Right cardiac atrium (tissue), 5 donors: ENCODE results near the gene DCAF15. TPM values are rescaled to one million over a fixed set of nuclear protein-coding genes. Genes with fewer than 3 reads are reported as not detected.
"Not testable (repeated sequence)": the region's sequence is repeated elsewhere in the genome, so short reads cannot be mapped to it uniquely, and the experiment has no call there.

Experiments used
- ATAC-seq, 2 donors: fragments of 200-7000 bp; cut with Tn5 transposase; one replicate each; pipeline versions ENCODE4 v1.8.0 to v1.9.1; 2020; ENCODE audit warnings: moderate library complexity in 2 of 2, mild to moderate bottlenecking in 1 of 2
- DNase-seq, 3 donors: peaks; one replicate each; pipeline ENCODE4 v3.0.0-alpha.2; 2020
- H3K27ac ChIP-seq: one replicate; pipeline ENCODE4 v1.5.1; 2013; ENCODE audit warnings: mild to moderate bottlenecking, low read length, control low read depth, moderate library complexity
- H3K27me3 ChIP-seq: one replicate; pipeline ENCODE4 v1.6.1; 2013; ENCODE audit not compliant: control insufficient read depth, insufficient read depth
- H3K4me1 ChIP-seq: one replicate; pipeline ENCODE4 v1.6.1; 2013; ENCODE audit warnings: low read length; ENCODE audit not compliant: control insufficient read depth, insufficient read depth
- H3K4me3 ChIP-seq: one replicate; pipeline ENCODE4 v1.5.1; 2013; ENCODE audit warnings: low read length, control low read depth
- H3K9me3 ChIP-seq: one replicate; pipeline ENCODE4 v1.6.1; 2013; ENCODE audit warnings: low read length; ENCODE audit not compliant: control insufficient read depth
- WGBS: extraction: QIAGEN DNeasy Blood & Tissue Kit; methylation state at CpG from one replicate; pipeline ENCODE4 v1.1.7; 2013; 5-methylcytosine and 5-hydroxymethylcytosine counted together
- intact Hi-C, 4 donors: fragments of 100-400 bp; cut with DNase I; formaldehyde crosslinking; loops; one replicate each; pipeline versions ENCODE4 v1.11.0 to v1.14.0; 2022 to 2023
- polyA plus RNA-seq: library from polyadenylated mRNA; stranded (reverse); fragments of 200-250 nt; gene quantifications from one replicate; pipeline ENCODE4 v1.2.3, GENCODE V29; 2013
- total RNA-seq, 4 donors: library from RNA; stranded (reverse); fragmentation: NEBNext Ultra II Directional; extraction: Animal tissue kit (Norgen Biotek cat#: 25700); gene quantifications; one replicate each; pipeline ENCODE4 v1.2.1, GENCODE V29; 2021
- donor health status: healthy with polysubstance abuse.
- donor health status: DM: no; HTN: yes; CAD: no.
- donor health status: DM: no; HTN: no; CAD: no.
- donor health status: DM: no; HTN: yes; CAD: no; lungs with severe emphysema.
- donor health status: DM: yes; HTN: yes; CAD: no.

The DCAF15 gene
- total and polyA plus RNA-seq, 5 donors, result 20.3 to 24.1 (median 21.5) TPM

DNA sequence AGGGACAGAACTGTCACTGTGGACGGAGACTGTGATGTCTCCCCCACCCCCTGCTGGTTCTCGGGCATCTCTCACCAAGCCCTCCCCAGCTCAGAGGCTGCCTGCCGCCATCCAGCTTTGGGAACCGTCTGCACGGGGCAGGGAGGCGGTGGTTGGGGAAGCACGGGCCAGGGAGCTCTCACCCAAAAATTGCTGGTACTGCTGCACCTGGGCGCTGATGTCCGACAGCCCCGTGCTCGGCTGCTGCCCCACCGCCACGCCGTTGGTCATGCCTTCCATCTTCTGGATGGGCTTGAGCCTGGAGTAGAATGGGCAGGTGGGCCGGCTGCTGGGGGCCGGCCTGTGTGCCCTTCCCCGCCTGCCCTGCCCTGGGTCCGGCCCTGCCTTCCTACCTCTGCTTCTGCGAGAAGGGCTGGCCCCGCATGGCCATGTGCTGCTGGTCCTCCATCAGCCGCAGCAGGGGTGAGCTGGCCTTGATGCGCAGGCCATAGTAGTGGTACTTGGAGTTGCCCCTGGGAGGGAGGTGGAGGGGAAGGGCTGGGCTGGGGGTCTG lies 16.1 kb downstream of the DCAF15 start:
- no peak overlapping the region for H3K4me3 ChIP-seq
- no peak overlapping the region for H3K27ac ChIP-seq
- intact Hi-C loops, result no loop called here
- ATAC-seq (no peak), DNase-seq (peak in 1 of 3 donors; percentile 24)
- 93% methylated on average over 22 of the region's 22 CpGs for WGBS
- H3K27me3 ChIP-seq, result no peaks in the 10 kb centered on the region
- no peaks in the 10 kb centered on the region for H3K9me3 ChIP-seq
- H3K4me1 ChIP-seq, result no peaks in the 10 kb centered on the region

DNA sequence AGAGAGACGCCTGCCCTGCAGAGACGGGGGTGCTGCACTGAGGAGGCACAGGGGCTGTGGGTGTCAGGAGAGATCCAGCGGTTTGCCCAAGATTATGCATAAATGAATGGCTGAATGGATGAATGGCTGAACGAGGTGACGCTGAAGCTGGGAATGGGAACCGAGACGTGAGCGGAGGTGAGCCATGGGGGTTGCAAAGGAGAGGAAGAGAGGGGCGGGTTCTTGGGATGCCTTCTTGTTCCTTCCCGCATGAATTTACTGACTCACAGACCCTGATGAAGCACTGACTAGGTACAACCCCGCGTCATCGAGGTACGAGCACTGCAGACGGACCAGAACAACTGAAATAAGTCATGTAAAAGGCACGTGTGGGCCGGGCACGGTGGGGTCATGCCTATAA lies 16.7 kb downstream of the DCAF15 start:
- DNase-seq (peak in 1 of 3 donors; percentile 13), ATAC-seq (no peak)
- H3K27me3 ChIP-seq, result no peaks in the 10 kb centered on the region
- no peak overlapping the region for H3K4me3 ChIP-seq
- H3K9me3 ChIP-seq, result no peaks in the 10 kb centered on the region
- no peaks in the 10 kb centered on the region for H3K4me1 ChIP-seq
- no peak overlapping the region for H3K27ac ChIP-seq
- intact Hi-C loops, result no loop called here
- 94% methylated on average over 18 of the region's 18 CpGs for WGBS

DNA sequence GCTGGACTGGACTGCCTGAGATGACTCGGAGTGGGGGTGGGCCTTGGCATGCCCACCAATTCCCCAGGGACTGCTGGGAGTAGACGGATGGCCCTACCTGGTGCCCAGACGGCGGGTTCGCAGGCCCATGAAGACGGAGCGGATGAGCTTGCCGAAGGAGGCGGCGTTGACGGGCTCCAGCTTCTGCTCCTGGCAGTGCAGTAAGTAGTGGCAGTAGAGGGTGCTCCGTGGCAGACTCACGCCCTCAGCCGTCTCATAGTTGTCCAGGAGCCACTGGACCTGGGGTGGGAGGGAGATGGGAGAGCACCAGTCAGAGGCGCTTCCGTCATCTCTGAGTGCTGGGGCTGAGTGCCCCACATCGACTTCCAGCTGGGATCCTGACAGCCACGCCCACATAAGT lies 17.6 kb downstream of the DCAF15 start:
- H3K4me1 ChIP-seq, result no peaks in the 10 kb centered on the region
- 87% methylated on average over 18 of the region's 18 CpGs for WGBS
- H3K27ac ChIP-seq, result no peak overlapping the region
- no peaks in the 10 kb centered on the region for H3K27me3 ChIP-seq
- no peaks in the 10 kb centered on the region for H3K9me3 ChIP-seq
- intact Hi-C loops, result no loop called here
- no peak overlapping the region for H3K4me3 ChIP-seq
- DNase-seq, result peak in 2 of 3 donors; percentile 25 to 55
- ATAC-seq, result peak in 1 of 2 donors; percentile 13

DNA sequence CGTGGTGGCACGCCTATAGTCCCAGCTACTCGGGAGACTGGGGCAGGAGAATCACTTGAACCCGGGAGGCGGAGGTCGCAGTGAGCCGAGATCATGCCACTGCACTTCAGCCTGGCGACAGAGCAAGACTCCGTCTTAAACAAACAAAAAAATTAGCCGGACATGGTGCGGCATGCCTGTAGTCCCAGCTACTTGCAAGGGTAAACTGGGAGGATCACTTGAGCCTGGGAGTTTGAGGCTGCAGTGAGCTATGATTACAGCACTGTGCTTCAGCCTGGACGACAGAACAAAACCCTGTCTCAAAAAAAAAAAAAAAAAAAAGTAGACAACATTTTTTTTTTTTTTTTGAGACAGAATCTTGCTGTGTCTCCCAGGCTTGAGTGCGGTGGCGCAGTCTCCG lies 19.6 kb downstream of the DCAF15 start:
- ATAC-seq, H3K27me3 ChIP-seq, H3K4me3 ChIP-seq, H3K4me1 ChIP-seq, intact Hi-C loops, H3K9me3 ChIP-seq, H3K27ac ChIP-seq, DNase-seq: not testable (repeated sequence)
- WGBS, result 90% methylated on average over 15 of the region's 15 CpGs

DNA sequence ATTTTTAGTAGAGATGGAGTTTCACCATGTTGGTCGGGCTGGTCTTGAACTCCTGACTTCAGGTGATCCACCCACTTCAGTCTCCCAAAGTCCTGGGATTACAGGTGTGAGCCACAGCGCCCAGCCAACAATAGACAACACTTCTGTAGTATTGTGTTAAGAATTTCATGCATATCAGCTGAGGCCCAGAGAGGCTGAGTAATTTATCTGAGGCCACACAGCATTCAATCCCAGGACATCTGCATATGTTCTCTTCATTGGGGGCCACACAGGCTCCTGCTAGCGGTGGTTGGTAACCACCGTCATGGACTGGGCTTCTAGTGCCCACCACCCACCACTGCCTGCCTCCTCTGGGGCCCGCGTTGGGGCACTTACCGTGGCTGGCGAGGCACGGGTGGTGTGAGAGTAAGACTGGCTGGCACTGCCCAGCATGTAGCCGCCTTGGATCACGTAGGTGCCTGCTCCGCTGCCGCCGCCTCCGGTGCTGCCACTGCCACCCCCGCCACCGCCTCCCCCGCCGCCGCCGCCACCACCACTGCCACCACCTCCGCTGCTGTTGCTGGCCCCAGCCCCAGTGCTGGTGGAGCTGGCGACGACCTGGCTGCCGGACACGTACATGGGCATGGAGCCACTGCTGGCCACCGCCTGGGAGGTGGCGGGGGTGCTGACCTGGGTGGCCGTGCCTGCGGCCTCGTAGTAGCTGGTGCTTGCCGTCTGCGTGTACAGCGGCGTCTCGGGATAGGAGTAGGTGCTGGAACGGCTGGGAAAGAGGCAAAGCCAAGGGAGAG lies 20.3 kb downstream of the DCAF15 start:
- DNase-seq, result peak in 1 of 3 donors; percentile 55
- Histone ChIP-seq H3K27ac (no peak overlapping the region), H3K4me1 (peaks cover 3% of the 10 kb centered on the region), H3K27me3 (no peaks in the 10 kb centered on the region), H3K9me3 (no peaks in the 10 kb centered on the region), H3K4me3 (no peak overlapping the region)
- intact Hi-C loops, result no loop called here
- ATAC-seq, result no peak
- WGBS, result 92% methylated on average over 37 of the region's 37 CpGs

DNA sequence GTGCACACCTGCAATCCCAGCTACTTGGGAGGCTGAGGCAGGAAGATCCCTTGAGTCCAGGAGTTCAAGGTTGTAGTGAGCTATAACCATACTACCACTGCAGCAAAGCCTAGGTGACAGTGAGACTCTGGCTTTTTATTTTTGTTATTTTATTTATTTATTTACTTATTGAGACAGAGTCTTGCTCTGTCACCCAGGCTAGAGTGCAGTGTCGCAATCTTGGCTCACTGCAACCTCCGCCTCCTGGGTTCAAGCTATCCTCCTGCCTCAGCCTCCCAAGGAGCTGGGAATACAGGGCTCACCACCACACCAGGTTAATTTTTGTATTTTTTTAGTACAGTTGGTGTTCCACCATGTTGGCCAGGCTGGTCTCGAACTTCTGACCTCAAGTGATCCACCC lies 21.2 kb downstream of the DCAF15 start:
- H3K27ac ChIP-seq, ATAC-seq, H3K27me3 ChIP-seq, H3K9me3 ChIP-seq, DNase-seq, H3K4me1 ChIP-seq, intact Hi-C loops, H3K4me3 ChIP-seq: not testable (repeated sequence)
- WGBS, result 95% methylated on average over 3 of the region's 3 CpGs

DNA sequence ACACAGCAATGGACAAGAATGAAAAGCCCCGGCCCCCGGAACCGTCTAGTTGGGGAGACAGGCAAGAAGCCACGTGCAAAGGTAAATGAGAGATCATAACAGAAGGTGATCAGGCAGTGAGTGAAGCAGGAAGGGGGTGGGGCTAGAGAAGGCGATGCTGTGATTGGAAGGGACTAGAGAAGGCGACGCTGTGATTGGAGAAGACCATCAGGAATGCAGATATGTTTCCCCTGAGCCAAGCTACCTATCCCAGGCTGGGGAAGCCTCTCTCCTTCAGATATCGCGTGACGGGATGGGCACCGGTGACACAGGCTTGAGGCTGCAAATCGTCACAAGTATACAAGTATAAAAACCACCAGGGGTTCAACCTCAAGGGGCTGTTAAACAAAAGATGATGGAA lies 21.8 kb downstream of the DCAF15 start:
- Histone ChIP-seq H3K9me3 (no peaks in the 10 kb centered on the region), H3K4me1 (peaks cover 4% of the 10 kb centered on the region), H3K27me3 (no peaks in the 10 kb centered on the region), H3K4me3 (no peak overlapping the region), H3K27ac (no peak overlapping the region)
- WGBS, result 67% methylated on average over 12 of the region's 12 CpGs
- intact Hi-C loops, result no loop called here
- DNase-seq, result no peak
- no peak for ATAC-seq

DNA sequence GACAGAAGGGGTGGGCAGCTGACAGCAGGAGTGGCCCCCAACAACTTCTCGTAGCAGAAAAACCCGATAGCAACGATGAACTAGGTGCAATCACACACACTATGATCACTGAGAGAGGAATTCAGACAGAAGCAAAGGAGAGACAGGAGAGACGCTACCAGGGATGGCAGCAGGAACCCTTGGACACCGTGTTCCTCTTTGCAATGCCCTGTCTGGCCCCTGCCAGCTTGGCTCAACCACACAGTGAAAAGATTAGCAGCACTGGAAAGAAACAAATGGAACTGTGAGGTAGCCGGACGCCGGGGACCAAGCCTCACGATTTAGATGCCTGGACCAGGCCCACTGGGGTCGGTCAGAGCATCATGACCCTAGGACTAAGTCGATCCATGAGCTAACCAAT lies 23.6 kb downstream of the DCAF15 start:
- H3K27ac ChIP-seq, result peak overlapping the region; percentile 39
- peaks cover 9% of the 10 kb centered on the region for H3K4me1 ChIP-seq
- DNase-seq (peak in 1 of 3 donors; percentile 22), ATAC-seq (peak; percentile 9 to 28)
- H3K4me3 ChIP-seq, result no peak overlapping the region
- no peaks in the 10 kb centered on the region for H3K9me3 ChIP-seq
- 79% methylated on average over 11 of the region's 11 CpGs for WGBS
- no peaks in the 10 kb centered on the region for H3K27me3 ChIP-seq
- intact Hi-C loops, result no loop called here

DNA sequence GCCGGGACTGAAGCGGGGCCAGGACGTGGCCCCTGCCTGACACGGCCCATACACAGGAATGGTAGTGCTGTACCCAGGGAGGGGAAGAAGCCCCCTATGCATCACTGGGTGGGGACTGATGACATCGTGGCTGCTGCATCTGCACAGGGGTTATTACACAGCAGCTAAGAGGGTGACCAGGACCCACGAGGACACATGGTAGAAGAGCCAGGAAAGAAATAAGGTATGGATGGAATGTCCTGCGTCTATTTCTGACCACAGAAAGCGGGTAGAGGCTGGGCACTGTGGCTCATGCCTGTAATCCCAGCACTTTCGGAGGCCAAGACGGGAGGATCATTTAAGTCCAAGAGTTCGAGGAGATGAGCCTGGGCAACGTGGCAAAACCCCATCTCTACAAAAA lies 24.1 kb downstream of the DCAF15 start:
- 78% methylated on average over 12 of the region's 12 CpGs for WGBS
- peak in 1 of 2 donors; percentile 5 for ATAC-seq
- Histone ChIP-seq H3K4me1 (peaks cover 9% of the 10 kb centered on the region), H3K27me3 (no peaks in the 10 kb centered on the region), H3K4me3 (no peak overlapping the region), H3K9me3 (no peaks in the 10 kb centered on the region), H3K27ac (peak overlapping the region; percentile 39)
- intact Hi-C loops, result no loop called here
- DNase-seq, result peak in 1 of 3 donors; percentile 46

DNA sequence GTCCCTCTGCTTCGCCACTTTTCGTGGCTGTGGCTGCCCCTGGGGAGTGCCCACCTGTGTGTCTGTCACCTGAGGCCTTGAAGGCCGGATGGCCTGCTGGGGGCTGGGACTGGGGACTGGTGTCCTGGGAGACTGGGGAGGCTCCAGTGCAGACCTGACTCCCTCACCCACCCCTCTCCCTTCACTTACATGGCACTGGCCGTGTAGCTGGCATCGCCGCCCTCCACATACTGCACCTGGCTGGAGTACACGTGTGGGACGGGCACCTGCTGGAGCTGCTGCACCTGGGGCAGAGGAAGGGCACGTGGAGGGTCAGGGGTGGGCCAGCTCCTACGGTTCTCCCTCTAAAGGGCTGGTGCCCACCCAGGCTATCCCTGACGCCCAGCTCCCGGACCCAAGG lies 25.5 kb downstream of the DCAF15 start:
- ATAC-seq (no peak), DNase-seq (peak in 2 of 3 donors; percentile 34 to 66)
- H3K4me3 ChIP-seq, result no peak overlapping the region
- no peaks in the 10 kb centered on the region for H3K9me3 ChIP-seq
- no peaks in the 10 kb centered on the region for H3K27me3 ChIP-seq
- peaks cover 9% of the 10 kb centered on the region for H3K4me1 ChIP-seq
- WGBS, result 90% methylated on average over 12 of the region's 12 CpGs
- H3K27ac ChIP-seq, result peak overlapping the region; percentile 22
- intact Hi-C loops, result no loop called here

DNA sequence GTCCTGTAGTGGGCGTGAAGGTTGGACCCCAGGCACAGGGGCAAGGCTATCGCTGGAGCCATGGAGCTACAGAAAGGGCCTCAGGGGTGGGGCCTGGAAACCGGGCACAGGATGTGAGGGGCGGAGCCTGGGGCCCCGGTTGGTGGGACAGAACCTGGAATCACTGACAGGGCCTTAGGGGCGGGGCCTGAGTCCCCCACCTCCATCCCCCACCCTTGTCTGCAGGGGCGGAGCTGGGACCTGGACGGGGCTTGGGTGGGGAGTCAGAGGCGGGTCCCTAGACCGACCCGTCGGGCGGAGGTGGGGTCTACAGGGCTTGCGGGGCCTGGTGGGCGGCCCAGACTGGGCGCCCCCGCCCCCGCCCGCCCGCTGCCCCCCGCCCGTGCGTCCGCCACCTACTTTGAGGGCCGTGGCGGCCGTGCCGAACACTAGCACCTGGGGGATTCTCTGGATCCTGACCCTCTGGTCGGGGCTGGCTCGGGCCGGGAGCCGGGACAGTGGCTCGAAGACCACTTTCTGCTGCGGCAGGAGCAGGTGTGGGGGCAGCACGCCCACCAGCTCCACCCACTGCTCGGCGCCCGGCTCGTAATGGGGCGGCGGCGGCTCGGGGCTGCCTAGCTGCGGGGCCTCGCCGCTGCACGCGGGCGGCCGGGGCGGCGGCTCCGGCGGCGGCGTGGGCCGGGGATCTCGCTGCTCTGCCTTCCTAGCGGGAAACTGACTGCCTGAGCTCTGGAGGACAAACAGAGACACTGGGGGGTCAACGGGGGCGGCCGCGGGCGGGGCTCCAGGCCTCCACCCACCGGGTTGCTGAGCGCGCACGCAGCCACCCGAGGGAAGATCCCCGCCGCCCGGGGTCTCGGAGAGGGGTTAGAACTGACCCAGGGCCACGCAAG lies 26.3 kb downstream of the DCAF15 start:
- H3K4me1 ChIP-seq, result peaks cover 9% of the 10 kb centered on the region
- intact Hi-C loops, result no loop called here
- no peaks in the 10 kb centered on the region for H3K9me3 ChIP-seq
- DNase-seq (peak; percentile 89 to 96 (median 96)), ATAC-seq (peak; percentile 88 to 91)
- H3K4me3 ChIP-seq, result peak overlapping the region; percentile 62
- peak overlapping the region; percentile 53 for H3K27ac ChIP-seq
- WGBS, result 5% methylated on average over 74 of the region's 74 CpGs
- no peaks in the 10 kb centered on the region for H3K27me3 ChIP-seq
